GM18498 (cell line): ENCODE results near the gene NEUROD4.

Source experiments
- ATAC-seq: cut with Tn5 transposase; IDR thresholded peaks from one replicate; pipeline ENCODE4 v1.9.1; 2021; ENCODE audit warnings: mild to moderate bottlenecking, moderate library complexity; ENCODE audit not compliant: unreplicated experiment

The NEUROD4 gene

GRCh38 chr12:55058082-55058481 is 38.3 kb downstream of the NEUROD4 start:
- ATAC-seq = no peak

GRCh38 chr12:55058776-55059175 is 39.0 kb downstream of the NEUROD4 start:
- ATAC-seq = no peak

- peak; percentile 99 for ATAC-seq
These were observed 40.7 kb downstream of the NEUROD4 start for GRCh38 chr12:55060470-55060869.

DNA sequence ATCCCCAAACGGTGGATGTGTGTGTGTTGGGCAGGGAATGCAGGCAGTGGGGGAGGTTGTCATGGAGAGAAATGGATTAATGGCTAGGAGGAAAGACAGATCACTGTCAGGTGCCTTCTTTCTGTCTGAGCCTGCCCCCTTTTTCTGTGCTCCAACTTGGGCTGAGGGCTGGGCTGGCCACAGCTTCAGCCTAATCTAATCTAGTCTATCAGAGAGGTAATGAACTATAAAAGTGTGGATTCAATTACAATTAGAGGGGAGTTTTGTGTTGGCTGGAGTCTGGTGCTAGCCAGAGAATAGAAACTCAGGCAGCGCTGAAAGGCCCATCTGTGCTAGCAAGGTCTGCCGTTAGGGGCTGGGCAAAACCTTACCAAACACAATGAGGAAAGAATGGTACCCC is 41.2 kb downstream of the NEUROD4 start:
- ATAC-seq = peak; percentile 2

DNA sequence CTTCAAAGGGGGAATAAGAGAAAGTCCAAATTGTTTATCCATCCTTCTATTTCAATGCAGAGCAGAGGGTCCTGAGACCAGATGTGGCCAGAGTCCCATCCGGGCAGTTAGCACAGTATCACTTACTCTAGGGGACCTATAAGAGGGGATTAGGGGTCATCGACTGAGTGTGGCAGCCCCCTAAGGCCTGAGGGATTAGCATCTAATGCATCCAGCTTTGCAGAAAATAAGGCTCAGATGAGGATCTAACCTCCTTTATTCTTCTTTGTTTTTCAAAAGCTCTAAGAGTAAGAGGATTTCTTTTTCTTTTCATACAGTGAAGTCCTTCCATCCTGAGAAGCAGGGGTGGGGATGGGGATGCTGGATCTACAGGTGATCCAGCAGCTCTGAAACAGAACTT is 43.5 kb downstream of the NEUROD4 start:
- no peak for ATAC-seq

DNA sequence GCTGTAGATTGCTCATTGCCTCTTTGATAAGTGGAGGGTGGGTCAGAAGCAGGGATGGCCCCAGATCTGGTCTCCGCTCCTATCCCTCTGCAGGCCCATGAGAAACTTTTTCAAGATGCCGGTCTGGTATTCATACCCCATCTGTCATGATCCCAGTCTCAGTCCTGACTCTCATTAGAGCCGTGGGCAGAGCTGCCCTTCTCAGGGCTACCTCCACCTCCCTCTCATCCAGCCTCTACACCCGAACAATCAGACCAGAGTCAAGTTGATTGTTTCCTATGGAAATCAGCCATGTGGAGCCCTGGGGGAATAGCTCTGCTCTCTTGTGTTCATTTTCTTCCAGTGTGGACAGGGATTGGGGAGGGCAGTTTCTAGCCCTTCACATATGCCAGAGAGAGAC is 45.8 kb downstream of the NEUROD4 start:
- ATAC-seq = no peak

DNA sequence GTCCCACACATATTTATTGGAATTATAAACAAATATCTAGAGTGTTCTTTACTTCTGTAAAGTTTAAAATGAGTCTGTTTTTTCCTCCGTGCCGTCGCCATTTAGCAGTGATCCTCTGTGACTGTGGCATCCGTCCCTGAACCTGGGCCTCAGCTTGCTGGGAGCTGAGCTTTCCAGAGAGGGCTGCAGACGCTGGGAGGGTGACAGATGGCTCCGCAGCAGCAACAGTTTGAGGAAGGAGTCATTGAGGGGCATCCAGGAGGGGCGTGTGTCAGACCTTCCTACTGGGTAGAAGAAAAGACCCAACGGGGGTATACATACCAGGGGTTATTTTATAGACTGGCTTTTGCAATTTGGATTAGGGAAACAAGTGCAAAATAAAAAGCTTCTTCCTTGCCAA is 47.9 kb downstream of the NEUROD4 start:
- no peak for ATAC-seq

DNA sequence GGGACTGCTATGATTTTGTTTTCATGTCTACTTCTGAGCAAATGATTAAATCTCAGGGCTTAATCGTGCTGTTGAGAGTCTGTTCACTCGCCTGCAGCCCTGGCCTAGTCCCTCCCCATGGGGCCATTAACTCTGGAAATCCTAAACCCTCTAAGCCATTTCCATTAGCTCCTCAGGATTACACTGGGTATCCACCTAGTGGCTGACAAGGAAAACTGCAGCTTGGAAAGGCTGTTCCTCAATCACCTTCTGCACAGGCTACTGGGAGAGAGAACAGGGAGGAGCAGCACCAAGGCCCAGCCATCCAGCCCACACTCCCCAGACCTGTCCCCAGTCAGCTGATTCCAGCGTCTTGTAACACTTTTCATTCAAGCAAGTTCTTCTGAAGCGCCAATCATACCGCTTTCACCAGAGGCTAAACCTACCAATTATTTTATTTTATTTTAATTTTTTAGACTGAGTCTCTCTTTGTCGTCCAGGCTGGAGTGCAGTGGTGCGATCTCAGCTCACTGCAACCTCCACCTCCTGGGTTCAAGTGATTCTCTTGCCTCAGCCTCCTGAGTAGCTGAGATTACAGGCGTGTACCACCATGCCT is 48.7 kb downstream of the NEUROD4 start:
- peak; percentile 67 for ATAC-seq

DNA sequence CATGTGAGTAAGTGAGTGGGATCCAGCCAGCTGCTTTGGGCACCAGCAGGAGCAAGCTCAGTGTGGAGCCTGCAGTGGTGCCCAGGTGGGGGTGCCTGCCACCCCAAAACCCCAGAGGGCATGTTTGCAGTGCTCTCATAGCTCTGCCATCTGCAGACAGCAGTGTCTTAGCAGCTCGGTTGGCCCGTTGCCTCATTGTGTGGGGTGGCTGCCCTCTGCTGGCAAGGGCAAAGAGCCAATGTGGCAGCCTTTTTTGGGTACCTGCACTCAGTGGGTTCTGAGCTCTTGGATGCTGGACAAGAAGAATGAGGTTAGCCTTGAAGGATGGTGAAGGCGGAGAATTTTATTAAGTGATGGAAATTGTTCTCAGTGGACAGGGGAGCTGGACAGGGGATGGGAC is 52.3 kb downstream of the NEUROD4 start:
- peak; percentile 74 for ATAC-seq

DNA sequence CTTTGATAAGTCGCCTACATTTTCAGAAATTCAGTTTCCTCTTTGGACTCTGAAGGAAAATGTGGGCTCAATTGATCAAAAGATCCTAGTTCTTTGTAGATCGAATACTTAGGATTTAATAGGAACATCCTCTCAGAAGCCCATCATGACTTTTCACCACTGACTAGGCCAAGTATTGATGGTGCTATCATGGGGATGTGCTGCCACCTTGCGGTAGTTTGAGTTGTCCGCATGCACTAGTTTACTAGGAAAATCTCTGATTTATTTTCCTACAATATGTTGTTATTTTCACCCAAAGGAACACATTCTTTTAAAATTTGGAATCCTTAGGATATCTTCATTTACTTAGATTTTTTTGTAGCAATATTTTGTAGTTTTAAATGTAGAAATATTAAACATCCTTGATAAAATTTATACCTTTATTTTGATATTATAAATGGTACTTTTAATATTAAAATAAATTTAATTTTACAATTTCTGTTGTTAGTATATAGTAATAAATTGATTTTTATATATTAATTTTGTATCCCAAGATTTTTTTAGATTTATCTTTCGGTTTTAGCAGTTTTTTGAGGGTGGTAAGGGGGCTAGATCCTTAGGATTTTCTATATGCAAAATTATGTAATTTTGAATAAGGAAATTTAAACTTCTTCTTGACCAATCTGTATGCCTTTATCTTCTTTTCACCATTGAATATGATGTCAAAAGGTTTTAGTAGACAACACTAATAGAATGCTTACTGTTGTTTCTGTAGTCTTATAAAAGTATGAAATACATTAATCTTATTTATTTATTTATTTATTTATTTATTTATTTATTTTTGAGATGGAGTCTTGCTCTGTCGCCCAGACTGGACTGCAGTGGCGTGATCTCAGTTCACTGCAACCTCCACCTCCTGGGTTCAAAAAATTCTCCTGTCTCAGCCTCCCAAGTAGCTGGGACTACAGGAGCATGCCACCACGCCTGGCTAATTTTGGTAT is 53.6 kb downstream of the NEUROD4 start:
- ATAC-seq = peak; percentile 63

DNA sequence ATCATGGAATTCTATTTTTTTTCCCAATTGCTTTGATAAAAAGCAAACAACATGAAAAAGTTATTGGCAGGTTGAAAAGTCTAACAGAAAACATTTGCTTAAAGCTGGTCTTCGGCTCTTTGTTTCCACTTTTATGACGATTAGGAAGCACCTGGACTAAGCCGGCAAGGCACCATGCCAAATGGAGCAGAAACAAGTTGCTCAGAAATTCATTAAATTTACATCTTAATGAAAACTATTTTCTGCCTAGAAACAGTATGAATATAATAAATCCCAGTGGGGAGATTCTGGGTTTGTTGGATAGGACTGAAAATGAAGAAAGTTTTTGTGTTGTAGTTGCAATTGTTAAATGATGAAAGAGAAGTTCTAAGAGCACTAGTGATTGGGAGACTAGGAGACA is 55.0 kb downstream of the NEUROD4 start:
- no peak for ATAC-seq
